Smooth muscle cell (in vitro differentiated cells): ENCODE results near the gene ARHGAP26. TPM values are rescaled to one million over a fixed set of nuclear protein-coding genes. Genes with fewer than 3 reads are reported as not detected.

ENCODE experiments used
- DNase-seq: peaks from one replicate; lab custom pipeline; 2025; ENCODE audit not compliant: unreplicated experiment; lab: John Stamatoyannopoulos, UW
- H2AFZ ChIP-seq: fragments of 200-600 bp; sonication (generic); 2 replicates; pipeline ENCODE4 v1.6.0; 2016; ENCODE audit warnings: antibody characterized with exemption, low read depth, mild to moderate bottlenecking
- H3F3A ChIP-seq: fragments of 200-600 bp; sonication (generic); 2 replicates; pipeline ENCODE4 v1.6.0; 2017; ENCODE audit warnings: antibody characterized with exemption, low read depth
- H3K27ac ChIP-seq: fragments of 200-600 bp; sonication (generic); 2 replicates; pipeline ENCODE4 v1.5.1; 2016; ENCODE audit warnings: low read depth, mild to moderate bottlenecking
- H3K27me3 ChIP-seq: fragments of 200-600 bp; sonication (generic); 2 replicates; pipeline ENCODE4 v1.6.1; 2016; ENCODE audit warnings: low read depth, mild to moderate bottlenecking
- H3K36me3 ChIP-seq: fragments of 200-600 bp; sonication (generic); 2 replicates; pipeline ENCODE4 v1.5.1; 2016; ENCODE audit warnings: low read depth
- H3K4me1 ChIP-seq: fragments of 200-600 bp; sonication (generic); 2 replicates; pipeline ENCODE4 v1.5.1; 2016; ENCODE audit warnings: low read depth
- H3K4me2 ChIP-seq: fragments of 200-600 bp; sonication (generic); 2 replicates; pipeline ENCODE4 v1.6.0; 2016; ENCODE audit warnings: mild to moderate bottlenecking
- H3K4me3 ChIP-seq: fragments of 200-600 bp; sonication (generic); 2 replicates; pipeline ENCODE4 v1.5.1; 2016; ENCODE audit warnings: mild to moderate bottlenecking
- H3K79me2 ChIP-seq: fragments of 200-600 bp; sonication (generic); 2 replicates; pipeline ENCODE4 v1.6.0; 2016; ENCODE audit warnings: low read depth, mild to moderate bottlenecking
- H3K9ac ChIP-seq: fragments of 200-600 bp; sonication (generic); 2 replicates; pipeline ENCODE4 v1.6.0; 2016; ENCODE audit warnings: low read depth
- H3K9me3 ChIP-seq: fragments of 200-600 bp; sonication (generic); replicated peaks from 2 replicates; pipeline ENCODE4 v1.5.1; 2016; ENCODE audit warnings: low read depth
- H4K20me1 ChIP-seq: fragments of 200-600 bp; sonication (generic); 2 replicates; pipeline ENCODE4 v1.6.0; 2016; ENCODE audit warnings: low read depth
- CTCF ChIP-seq: fragments of 200-600 bp; sonication (generic); IDR thresholded peaks from 2 replicates; pipeline ENCODE4 v1.5.1; 2017; ENCODE audit warnings: borderline replicate concordance, mild to moderate bottlenecking, antibody characterized with exemption; ENCODE audit not compliant: insufficient read depth, poor library complexity, severe bottlenecking
- WGBS: methylation state at CpG from one replicate; pipeline ENCODE4 v1.1.7; 2016; ENCODE audit warnings: low lambda C conversion rate; 5-methylcytosine and 5-hydroxymethylcytosine counted together
- polyA plus RNA-seq: library from polyadenylated mRNA; unstranded; fragments of >200 nt; fragmentation: Nextera tagmentation; extraction: Ambion mirVana; gene quantifications from 2 replicates; pipeline ENCODE4 v1.2.1, GENCODE V29; 2016
- total RNA-seq: library from RNA; depleted of rRNA; stranded (reverse); fragments of >200 nt; gene quantifications from 2 replicates; pipeline ENCODE4 v1.2.3, GENCODE V29; 2014

The ARHGAP26 gene
- total and polyA plus RNA-seq, 2 experiments from 2014 or later, result 2.2 to 5.1 TPM

DNA sequence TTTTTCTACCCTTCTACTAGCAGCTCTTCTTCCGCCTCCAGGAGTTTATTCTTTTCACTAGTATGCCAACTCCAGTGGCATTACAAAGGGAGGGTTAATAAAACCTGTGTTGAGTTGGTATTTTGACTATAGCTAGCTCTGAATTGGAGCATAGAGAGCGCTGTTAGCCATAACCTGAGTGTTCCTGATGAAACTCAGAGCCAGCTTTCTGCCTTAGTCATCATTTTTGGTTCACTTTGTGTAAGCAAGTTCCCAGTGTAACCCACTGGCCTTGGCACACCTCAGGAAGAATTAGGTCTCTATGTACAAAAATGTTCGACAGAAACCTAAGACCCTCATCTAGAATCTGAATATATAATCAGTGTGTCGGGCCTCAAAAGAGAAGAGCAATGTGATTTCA, 394.4 kb downstream of the ARHGAP26 start:
- Histone ChIP-seq H2AFZ (no peak overlapping the region), H3F3A (peaks cover 6% of the 10 kb centered on the region), H3K27ac (no peak overlapping the region), H3K27me3 (no peaks in the 10 kb centered on the region), H3K79me2 (no peaks in the 10 kb centered on the region), H3K36me3 (no peaks in the 10 kb centered on the region), H3K4me2 (no peak overlapping the region), H3K9me3 (no peaks in the 10 kb centered on the region), H3K4me3 (no peak overlapping the region), H3K4me1 (no peaks in the 10 kb centered on the region), H4K20me1 (no peaks in the 10 kb centered on the region), H3K9ac (no peak overlapping the region)
- WGBS, result 85% methylated on average over 4 of the region's 4 CpGs
- no peak for TF ChIP-seq CTCF
- DNase-seq, result no peak

GRCh38 chr5:143165049-143165880, 395.1 kb downstream of the ARHGAP26 start:
- no peak overlapping the region for H3K9ac ChIP-seq
- no peak overlapping the region for H3K4me3 ChIP-seq
- H3K79me2 ChIP-seq, result no peaks in the 10 kb centered on the region
- H3K27me3 ChIP-seq, result no peaks in the 10 kb centered on the region
- peaks cover 7% of the 10 kb centered on the region for H3F3A ChIP-seq
- no peak for DNase-seq
- TF ChIP-seq CTCF, result no peak
- H3K36me3 ChIP-seq, result no peaks in the 10 kb centered on the region
- H3K27ac ChIP-seq, result no peak overlapping the region
- no peaks in the 10 kb centered on the region for H3K9me3 ChIP-seq
- H2AFZ ChIP-seq, result no peak overlapping the region
- no peak overlapping the region for H3K4me2 ChIP-seq
- WGBS, result 94% methylated on average over 12 of the region's 12 CpGs
- H4K20me1 ChIP-seq, result no peaks in the 10 kb centered on the region
- H3K4me1 ChIP-seq, result no peaks in the 10 kb centered on the region

GRCh38 chr5:143166090-143166489, 395.9 kb downstream of the ARHGAP26 start:
- Histone ChIP-seq H3F3A (peaks cover 7% of the 10 kb centered on the region), H3K79me2 (no peaks in the 10 kb centered on the region), H3K9ac (no peak overlapping the region), H3K4me2 (no peak overlapping the region), H3K9me3 (no peaks in the 10 kb centered on the region), H2AFZ (no peak overlapping the region), H3K36me3 (no peaks in the 10 kb centered on the region), H3K27ac (no peak overlapping the region), H3K4me3 (no peak overlapping the region), H3K27me3 (no peaks in the 10 kb centered on the region), H4K20me1 (no peaks in the 10 kb centered on the region), H3K4me1 (no peaks in the 10 kb centered on the region)
- no peak for TF ChIP-seq CTCF
- 100% methylated on average over 4 of the region's 4 CpGs for WGBS
- DNase-seq, result no peak
